ENCODE measurements around the gene CH25H.
"Not testable (repeated sequence)": the region's sequence is repeated elsewhere in the genome, so short reads cannot be mapped to it uniquely, and the experiment has no call there.

DNA sequence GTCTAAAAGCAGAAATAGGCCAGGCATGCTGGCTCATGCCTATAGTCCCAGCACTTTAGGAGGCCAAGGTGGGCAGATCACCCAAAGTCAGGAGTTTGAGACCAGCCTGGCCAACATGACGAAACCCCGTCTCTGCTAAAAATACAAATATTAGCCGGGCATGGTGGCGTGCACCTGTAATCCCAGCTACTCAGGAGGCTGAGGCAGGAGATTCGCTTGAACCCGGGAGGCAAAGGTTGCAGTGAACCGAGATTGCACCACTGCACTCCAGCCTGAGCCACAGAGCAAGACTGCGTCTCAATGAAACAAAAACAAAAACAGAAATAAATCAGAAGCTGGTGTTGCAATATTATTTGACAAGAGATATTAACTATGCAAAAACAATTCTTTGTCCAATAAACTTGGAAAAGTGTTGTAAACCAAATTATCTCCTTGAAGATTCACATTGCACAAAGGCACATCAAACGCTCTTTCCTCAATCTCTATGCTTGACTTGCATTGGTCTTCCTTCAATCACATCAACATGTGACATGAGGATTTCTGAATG is 38.7 kb downstream of the CH25H start:
- TF ChIP-seq POLR2AphosphoS5 (IDR thresholded peaks at IDR 0.05; ENCODE audit: borderline replicate concordance, low read depth, low read length); EZH2 (IDR thresholded peaks at IDR 0.05); FOXP2 (optimal IDR thresholded peaks at IDR 0.05; ENCODE audit: control extremely low read depth, extremely low read length, insufficient read depth): not testable (repeated sequence)
